ENCODE results near the gene FTCD.

DNA sequence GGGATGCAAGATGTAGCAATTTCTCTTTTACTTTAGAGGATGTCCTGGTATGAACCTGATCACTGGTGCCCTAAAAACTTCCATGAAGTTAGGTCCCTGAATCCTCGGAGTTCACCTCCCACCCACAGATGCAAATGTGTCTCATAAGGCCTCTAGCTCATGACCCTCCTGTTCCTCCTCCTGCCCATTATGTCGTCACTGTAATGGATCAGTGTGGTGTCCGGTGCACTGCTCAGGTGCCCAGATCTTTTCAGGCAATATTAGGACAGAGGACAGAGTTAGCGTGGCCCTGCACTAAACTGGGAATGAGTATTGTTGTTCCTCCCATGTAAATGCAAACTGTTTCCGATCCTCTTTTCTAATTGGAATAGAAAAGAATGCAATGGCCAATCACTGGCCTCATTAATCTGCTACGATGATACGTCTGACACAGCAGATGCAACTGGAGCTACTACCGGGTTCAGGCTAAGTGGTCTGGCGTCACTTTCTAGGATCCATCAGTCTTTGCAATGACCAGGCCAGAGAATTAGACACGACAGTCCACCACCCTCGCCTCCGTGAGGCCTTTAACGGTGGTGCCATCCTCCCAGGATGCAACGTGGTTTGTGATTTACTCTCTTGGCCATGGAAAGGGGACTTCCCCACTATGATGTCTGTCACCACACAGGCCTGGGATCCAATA is 60.8 kb downstream of the FTCD start:
- TF ChIP-seq, protein P1, sequence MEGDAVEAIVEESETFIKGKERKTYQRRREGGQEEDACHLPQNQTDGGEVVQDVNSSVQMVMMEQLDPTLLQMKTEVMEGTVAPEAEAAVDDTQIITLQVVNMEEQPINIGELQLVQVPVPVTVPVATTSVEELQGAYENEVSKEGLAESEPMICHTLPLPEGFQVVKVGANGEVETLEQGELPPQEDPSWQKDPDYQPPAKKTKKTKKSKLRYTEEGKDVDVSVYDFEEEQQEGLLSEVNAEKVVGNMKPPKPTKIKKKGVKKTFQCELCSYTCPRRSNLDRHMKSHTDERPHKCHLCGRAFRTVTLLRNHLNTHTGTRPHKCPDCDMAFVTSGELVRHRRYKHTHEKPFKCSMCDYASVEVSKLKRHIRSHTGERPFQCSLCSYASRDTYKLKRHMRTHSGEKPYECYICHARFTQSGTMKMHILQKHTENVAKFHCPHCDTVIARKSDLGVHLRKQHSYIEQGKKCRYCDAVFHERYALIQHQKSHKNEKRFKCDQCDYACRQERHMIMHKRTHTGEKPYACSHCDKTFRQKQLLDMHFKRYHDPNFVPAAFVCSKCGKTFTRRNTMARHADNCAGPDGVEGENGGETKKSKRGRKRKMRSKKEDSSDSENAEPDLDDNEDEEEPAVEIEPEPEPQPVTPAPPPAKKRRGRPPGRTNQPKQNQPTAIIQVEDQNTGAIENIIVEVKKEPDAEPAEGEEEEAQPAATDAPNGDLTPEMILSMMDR (conservative IDR thresholded peaks at IDR 0.05; ENCODE audit: low read depth, low read length), result no peak
- TF ChIP-seq POLR2A (IDR thresholded peaks at IDR 0.05; ENCODE audit: low read depth, low read length) (no peak), MAFK (IDR thresholded peaks at IDR 0.05; ENCODE audit: low read depth, low read length) (no peak), RAD21 (IDR thresholded peaks at IDR 0.05; ENCODE audit: low read length) (no peak), CEBPB (IDR thresholded peaks at IDR 0.05; ENCODE audit: low read depth, low read length) (no peak), USF2 (IDR thresholded peaks at IDR 0.05; ENCODE audit: low read depth, low read length) (no peak), SMC3 (IDR thresholded peaks at IDR 0.05; ENCODE audit: low read depth, low read length) (no peak), RFX5 (IDR thresholded peaks at IDR 0.05; ENCODE audit: low read depth, low read length) (no peak), MXI1 (IDR thresholded peaks at IDR 0.05; ENCODE audit: borderline replicate concordance, low read depth, low read length) (no peak), RCOR1 (IDR thresholded peaks at IDR 0.05; ENCODE audit: insufficient replicate concordance, low read length) (no peak), CHD1 (IDR thresholded peaks at IDR 0.05; ENCODE audit: low read depth, low read length) (no peak), BHLHE40 (IDR thresholded peaks at IDR 0.05; ENCODE audit: low read depth, low read length) (no peak)
- TF ChIP-seq, protein P2, sequence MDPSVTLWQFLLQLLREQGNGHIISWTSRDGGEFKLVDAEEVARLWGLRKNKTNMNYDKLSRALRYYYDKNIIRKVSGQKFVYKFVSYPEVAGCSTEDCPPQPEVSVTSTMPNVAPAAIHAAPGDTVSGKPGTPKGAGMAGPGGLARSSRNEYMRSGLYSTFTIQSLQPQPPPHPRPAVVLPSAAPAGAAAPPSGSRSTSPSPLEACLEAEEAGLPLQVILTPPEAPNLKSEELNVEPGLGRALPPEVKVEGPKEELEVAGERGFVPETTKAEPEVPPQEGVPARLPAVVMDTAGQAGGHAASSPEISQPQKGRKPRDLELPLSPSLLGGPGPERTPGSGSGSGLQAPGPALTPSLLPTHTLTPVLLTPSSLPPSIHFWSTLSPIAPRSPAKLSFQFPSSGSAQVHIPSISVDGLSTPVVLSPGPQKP (IDR thresholded peaks at IDR 0.05; ENCODE audit: borderline replicate concordance, low read depth, low read length), result no peak
